K562 treated with DMSO at 1 percent for 48 hours (cell line): ENCODE data around the gene EHMT2. TPM values are rescaled to one million over a fixed set of nuclear protein-coding genes. Genes with fewer than 3 reads are reported as not detected.

ENCODE experiments used
- total RNA-seq: library from RNA; unstranded; fragments of 300-600 nt; gene quantifications from 2 replicates; pipeline ENCODE4 v1.2.3, GENCODE V29; 2022; ENCODE audit warnings: low replicate concordance; ENCODE audit errors: extremely low read depth

Gene EHMT2
- total RNA-seq = not detected in 2 replicates

GRCh38 chr6:31897612-31898382, at the start of gene EHMT2:
TSS of gene EHMT2 (minus strand) at chr6:31897698. CDS start at chr6:31897677, 21 bp downstream.

GRCh38 chr6:31945507-31946369, 48.2 kb upstream of the EHMT2 start, which contains the start of gene CFB:
TSS of gene CFB (plus strand) at chr6:31946095. CDS start at chr6:31946222, 127 bp downstream.

GRCh38 chr6:31927242-31927862, 29.9 kb upstream of the EHMT2 start, which contains the start of gene C2:
TSS of gene C2 (plus strand) at chr6:31927717. CDS start at chr6:31927753, 36 bp downstream.

GRCh38 chr6:31901953-31902643, 4.6 kb upstream of the EHMT2 start, which contains the start of gene ZBTB12:
TSS of gene ZBTB12 (minus strand) at chr6:31902086. CDS start at chr6:31901305, 781 bp downstream.

GRCh38 chr6:31878726-31879125, 18.8 kb downstream of the EHMT2 start, which contains the start of gene SLC44A4:
TSS of gene SLC44A4 (minus strand) at chr6:31878997. CDS start at chr6:31878980, 17 bp downstream.

GRCh38 chr6:31862344-31863235, 34.9 kb downstream of the EHMT2 start, which contains the start of gene NEU1:
TSS of gene NEU1 (minus strand) at chr6:31862821. CDS start at chr6:31862776, 45 bp downstream.

Other genes starting within 250 kb of the EHMT2 start
- 212 TPM in 1 of 2 replicates, not detected in the other for gene BAG6, start 245.0 kb downstream of the EHMT2 start, total RNA-seq
- gene APOM, start 241.8 kb downstream of the EHMT2 start, total RNA-seq = not detected in 2 replicates
- gene C6orf47, start 236.9 kb downstream of the EHMT2 start, total RNA-seq = not detected in 2 replicates
- not detected in 2 replicates for gene GPANK1, start 232.7 kb downstream of the EHMT2 start, total RNA-seq
- gene CSNK2B, start 231.6 kb downstream of the EHMT2 start, total RNA-seq = 596 TPM in 1 of 2 replicates, not detected in the other
- not detected in 2 replicates for gene LY6G5B, start 227.7 kb downstream of the EHMT2 start, total RNA-seq
- not detected in 2 replicates for gene LY6G5C, start 216.6 kb downstream of the EHMT2 start, total RNA-seq
- gene ABHD16A, start 194.4 kb downstream of the EHMT2 start, total RNA-seq = not detected in 2 replicates
- not detected in 2 replicates for gene LY6G6F, start 190.8 kb downstream of the EHMT2 start, total RNA-seq
- gene LY6G6D, start 182.3 kb downstream of the EHMT2 start, total RNA-seq = not detected in 2 replicates
- not detected in 2 replicates for gene LY6G6C, start 176.0 kb downstream of the EHMT2 start, total RNA-seq
- not detected in 2 replicates for gene MPIG6B, start 174.3 kb downstream of the EHMT2 start, total RNA-seq
- gene DDAH2, start 168.4 kb downstream of the EHMT2 start, total RNA-seq = not detected in 2 replicates
- 1,281 TPM in 1 of 2 replicates, not detected in the other for gene CLIC1, start 161.2 kb downstream of the EHMT2 start, total RNA-seq
- not detected in 2 replicates for gene MSH5, start 157.7 kb downstream of the EHMT2 start, total RNA-seq
- not detected in 2 replicates for gene SAPCD1, start 135.0 kb downstream of the EHMT2 start, total RNA-seq
- not detected in 2 replicates for gene VWA7, start 120.4 kb downstream of the EHMT2 start, total RNA-seq
- gene VARS1, start 101.9 kb downstream of the EHMT2 start, total RNA-seq = 668 TPM in 1 of 2 replicates, not detected in the other
- not detected in 2 replicates for gene LSM2, start 90.7 kb downstream of the EHMT2 start, total RNA-seq
- gene HSPA1L, start 82.4 kb downstream of the EHMT2 start, total RNA-seq = not detected in 2 replicates
- gene HSPA1A, start 82.2 kb downstream of the EHMT2 start, total RNA-seq = not detected in 2 replicates
- gene HSPA1B, start 70.0 kb downstream of the EHMT2 start, total RNA-seq = 760 TPM in 1 of 2 replicates, not detected in the other
- gene NEU1, start 34.9 kb downstream of the EHMT2 start, total RNA-seq = 455 TPM in 1 of 2 replicates, not detected in the other
- gene SLC44A4, start 18.7 kb downstream of the EHMT2 start, total RNA-seq = not detected in 2 replicates
- gene ZBTB12, start 4.4 kb upstream of the EHMT2 start, total RNA-seq = not detected in 2 replicates
- gene C2, start 30.0 kb upstream of the EHMT2 start, total RNA-seq = not detected in 2 replicates
- not detected in 2 replicates for gene CFB, start 48.4 kb upstream of the EHMT2 start, total RNA-seq
- not detected in 2 replicates for gene NELFE, start 61.3 kb upstream of the EHMT2 start, total RNA-seq
- gene SKIC2, start 61.5 kb upstream of the EHMT2 start, total RNA-seq = not detected in 2 replicates
- gene DXO, start 74.4 kb upstream of the EHMT2 start, total RNA-seq = 217 TPM in 1 of 2 replicates, not detected in the other
- not detected in 2 replicates for gene C4A, start 84.4 kb upstream of the EHMT2 start, total RNA-seq
- not detected in 2 replicates for gene C4B, start 117.1 kb upstream of the EHMT2 start, total RNA-seq
- gene CYP21A2, start 140.7 kb upstream of the EHMT2 start, total RNA-seq = not detected in 2 replicates
- not detected in 2 replicates for gene TNXB, start 211.6 kb upstream of the EHMT2 start, total RNA-seq
- gene ATF6B, start 230.5 kb upstream of the EHMT2 start, total RNA-seq = not detected in 2 replicates
- not detected in 2 replicates for gene FKBPL, start 232.6 kb upstream of the EHMT2 start, total RNA-seq